Measurements from ENCODE around the gene MTCL1. TPM values are rescaled to one million over a fixed set of nuclear protein-coding genes. Genes with fewer than 3 reads are reported as not detected.

The MTCL1 gene
- total and polyA plus RNA-seq, 4 donors = 0.65 to 5.4 (median 1.4) TPM

- no peak overlapping the region for H3K27ac ChIP-seq (ENCODE audit: low read depth in 1 of 2, low read length in 2 of 2)
- WGBS = 69% methylated on average over 8 of the region's 8 CpGs
Observed at GRCh38 chr18:8688216-8688800, 17.0 kb upstream of the MTCL1 start.

DNA sequence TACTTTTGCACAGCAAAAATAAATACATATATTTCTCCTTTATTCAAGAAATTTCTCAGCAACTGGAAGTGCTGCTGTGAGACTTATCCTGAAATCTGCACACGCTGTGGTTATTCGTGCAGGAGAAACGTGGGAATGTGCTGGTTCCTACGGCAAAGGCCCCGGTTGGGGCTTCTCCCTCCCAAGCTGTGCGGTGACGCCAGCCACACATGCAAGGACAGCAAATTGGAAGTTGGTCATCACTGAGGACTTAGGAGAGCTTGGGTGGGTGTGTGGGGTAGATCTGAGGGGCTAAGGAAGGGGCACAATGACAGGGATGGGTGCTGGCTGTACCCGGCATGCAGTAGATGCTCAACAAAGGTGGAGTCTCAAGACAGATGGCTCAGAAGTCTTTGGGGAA is 16.5 kb upstream of the MTCL1 start:
- DNase-seq (ENCODE audit: low spot score) = no peak
- WGBS = 95% methylated on average over 8 of the region's 8 CpGs
- no peak for TF ChIP-seq CTCF (IDR thresholded peaks at IDR 0.05; ENCODE audit: low read depth, low read length, missing input control)
- no peak for TF ChIP-seq REST (IDR thresholded peaks at IDR 0.05)
- no peak for TF ChIP-seq GABPA (IDR thresholded peaks at IDR 0.05 in 1 of 2, conservative IDR thresholded peaks at IDR 0.05 in 1 of 2)
- no peak for TF ChIP-seq FOXA2 (IDR thresholded peaks at IDR 0.05)
- peaks cover 3 to 10% (median 5%) of the 10 kb centered on the region in 4 donors for H3K4me1 ChIP-seq (ENCODE audit: control insufficient read depth in 4 of 4, insufficient read depth in 4 of 4, low read length in 3 of 4)
- H3K36me3 ChIP-seq (ENCODE audit: control insufficient read depth in 4 of 4, insufficient read depth in 3 of 4, low read depth in 1 of 4, low read length in 3 of 4) = no peaks in the 10 kb centered on the region
- no peak overlapping the region for H3K9ac ChIP-seq (ENCODE audit: low read depth in 1 of 2, low read length in 2 of 2)
- H3K27me3 ChIP-seq (ENCODE audit: control insufficient read depth in 4 of 4, insufficient read depth in 4 of 4, low read length in 3 of 4) = no peaks in the 10 kb centered on the region
- H3K27ac ChIP-seq (ENCODE audit: low read depth in 1 of 2, low read length in 2 of 2) = no peak overlapping the region
- H3K4me3 ChIP-seq (ENCODE audit: low read depth in 1 of 3, low read length in 3 of 3) = no peak overlapping the region
- no peaks in the 10 kb centered on the region for H3K9me3 ChIP-seq (ENCODE audit: control insufficient read depth in 4 of 4, low read length in 3 of 4)

More at GRCh38 chr18:8688216-8688800, 17.0 kb upstream of the MTCL1 start:
- no peak for DNase-seq (ENCODE audit: low spot score)
- Histone ChIP-seq H3K4me1 (ENCODE audit: control insufficient read depth in 4 of 4, insufficient read depth in 4 of 4, low read length in 3 of 4) (peaks cover 3 to 10% (median 5%) of the 10 kb centered on the region in 4 donors), H3K9me3 (ENCODE audit: control insufficient read depth in 4 of 4, low read length in 3 of 4) (no peaks in the 10 kb centered on the region), H3K4me3 (ENCODE audit: low read depth in 1 of 3, low read length in 3 of 3) (no peak overlapping the region), H3K36me3 (ENCODE audit: control insufficient read depth in 4 of 4, insufficient read depth in 3 of 4, low read depth in 1 of 4, low read length in 3 of 4) (no peaks in the 10 kb centered on the region), H3K9ac (ENCODE audit: low read depth in 1 of 2, low read length in 2 of 2) (no peak overlapping the region), H3K27me3 (ENCODE audit: control insufficient read depth in 4 of 4, insufficient read depth in 4 of 4, low read length in 3 of 4) (no peaks in the 10 kb centered on the region)
- TF ChIP-seq HNF4A (conservative IDR thresholded peaks at IDR 0.05) = peak in 1 of 2 donors; percentile 36
- no peak for TF ChIP-seq RXRA (IDR thresholded peaks at IDR 0.05)

DNA sequence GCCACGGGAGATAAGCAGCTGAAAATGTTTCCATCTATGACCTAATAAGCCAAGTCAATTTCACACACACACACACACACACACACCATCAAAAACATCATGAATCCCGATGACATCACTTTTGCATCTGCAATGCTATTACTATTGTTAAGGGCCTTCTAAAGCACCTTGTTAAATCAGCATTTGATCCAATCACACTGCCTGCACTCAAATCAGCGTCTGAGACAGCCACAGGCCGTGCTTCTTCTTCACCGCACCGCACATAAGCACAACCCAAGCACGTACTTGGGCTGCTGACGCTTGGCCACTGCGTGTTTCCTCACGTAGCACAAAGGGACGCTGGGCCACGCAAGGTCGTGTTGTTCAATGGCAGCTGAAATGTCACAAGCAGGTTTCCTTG is 15.8 kb upstream of the MTCL1 start:
- 91% methylated on average over 13 of the region's 13 CpGs for WGBS
- Histone ChIP-seq H3K4me3 (ENCODE audit: low read depth in 1 of 3, low read length in 3 of 3) (no peak overlapping the region), H3K9me3 (ENCODE audit: control insufficient read depth in 4 of 4, low read length in 3 of 4) (no peaks in the 10 kb centered on the region), H3K27ac (ENCODE audit: low read depth in 1 of 2, low read length in 2 of 2) (no peak overlapping the region), H3K9ac (ENCODE audit: low read depth in 1 of 2, low read length in 2 of 2) (no peak overlapping the region), H3K4me1 (ENCODE audit: control insufficient read depth in 4 of 4, insufficient read depth in 4 of 4, low read length in 3 of 4) (peaks cover 3 to 10% (median 5%) of the 10 kb centered on the region in 4 donors), H3K27me3 (ENCODE audit: control insufficient read depth in 4 of 4, insufficient read depth in 4 of 4, low read length in 3 of 4) (no peaks in the 10 kb centered on the region), H3K36me3 (ENCODE audit: control insufficient read depth in 4 of 4, insufficient read depth in 3 of 4, low read depth in 1 of 4, low read length in 3 of 4) (no peaks in the 10 kb centered on the region)
- DNase-seq (ENCODE audit: low spot score) = no peak
- no peak for TF ChIP-seq FOXA1 (IDR thresholded peaks at IDR 0.05)
- no peak for TF ChIP-seq SP1 (IDR thresholded peaks at IDR 0.05)
- no peak for TF ChIP-seq TAF1 (conservative IDR thresholded peaks at IDR 0.05)
- TF ChIP-seq, protein P1, sequence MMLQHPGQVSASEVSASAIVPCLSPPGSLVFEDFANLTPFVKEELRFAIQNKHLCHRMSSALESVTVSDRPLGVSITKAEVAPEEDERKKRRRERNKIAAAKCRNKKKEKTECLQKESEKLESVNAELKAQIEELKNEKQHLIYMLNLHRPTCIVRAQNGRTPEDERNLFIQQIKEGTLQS (IDR thresholded peaks at IDR 0.05) = no peak
- no peak for TF ChIP-seq RAD21 (IDR thresholded peaks at IDR 0.05)
- no peak for TF ChIP-seq REST (IDR thresholded peaks at IDR 0.05)
- TF ChIP-seq, protein P2, sequence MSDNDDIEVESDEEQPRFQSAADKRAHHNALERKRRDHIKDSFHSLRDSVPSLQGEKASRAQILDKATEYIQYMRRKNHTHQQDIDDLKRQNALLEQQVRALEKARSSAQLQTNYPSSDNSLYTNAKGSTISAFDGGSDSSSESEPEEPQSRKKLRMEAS (IDR thresholded peaks at IDR 0.05) = no peak
- TF ChIP-seq EGR1 (IDR thresholded peaks at IDR 0.05; ENCODE audit: low read depth in 2 of 2) = no peak
- no peak for TF ChIP-seq HNF4G (IDR thresholded peaks at IDR 0.05)
- TF ChIP-seq YY1 (IDR thresholded peaks at IDR 0.05) = no peak
- no peak for TF ChIP-seq RXRA (IDR thresholded peaks at IDR 0.05)
- TF ChIP-seq GABPA (IDR thresholded peaks at IDR 0.05 in 1 of 2, conservative IDR thresholded peaks at IDR 0.05 in 1 of 2) = no peak
- no peak for TF ChIP-seq NR2F2 (IDR thresholded peaks at IDR 0.05)
- no peak for TF ChIP-seq FOXA2 (IDR thresholded peaks at IDR 0.05)
